H1 (cell line): Measurements from ENCODE around the gene ACSL3.

Source experiments
- CEBPB ChIP-seq: IDR thresholded peaks from 2 replicates; pipeline ENCODE4 v1.6.1; 2012; ENCODE audit warnings: low read depth, low read length
- EZH2 ChIP-seq: fragments of 200-600 bp; sonication (generic); IDR thresholded peaks from 2 replicates; pipeline ENCODE4 v1.7.1; 2012; ENCODE audit warnings: low read depth, mild to moderate bottlenecking, moderate library complexity, low read length, inconsistent platforms; ENCODE audit not compliant: severe bottlenecking
- GTF2F1 ChIP-seq: IDR thresholded peaks from 2 replicates; pipeline ENCODE4 v1.6.1; 2012; ENCODE audit warnings: low read depth, low read length, improper control_type of control experiment, borderline replicate concordance
- KDM5A ChIP-seq: fragments of 200-600 bp; IDR thresholded peaks from 2 replicates; pipeline ENCODE4 v1.7.1; 2012; ENCODE audit warnings: mild to moderate bottlenecking, low read length, inconsistent platforms, mixed read lengths
- MAFK ChIP-seq: IDR thresholded peaks from 2 replicates; pipeline ENCODE4 v1.6.1; 2012; ENCODE audit warnings: low read depth, mild to moderate bottlenecking, improper control_type of control experiment, low read length
- POLR2A ChIP-seq, 2 experiments: IDR thresholded peaks; 1 replicate in 1 of 2; 2 replicates in 1 of 2; pipeline ENCODE4 v1.6.1; 2011; ENCODE audit warnings: low read depth in 2 of 2, low read length in 2 of 2, mild to moderate bottlenecking in 2 of 2; ENCODE audit errors: control extremely low read depth in 1 of 2
- POLR2AphosphoS5 ChIP-seq: IDR thresholded peaks from 2 replicates; pipeline ENCODE4 v1.6.1; 2011; ENCODE audit warnings: low read depth, low read length
- TF ChIP-seq, protein P1 (sequence below), 3 experiments: IDR thresholded peaks; 1 replicate in 2 of 3; 2 replicates in 1 of 3; pipeline versions ENCODE4 v1.5.1 to v1.6.1; 2011; ENCODE audit warnings: low read length in 3 of 3, mild to moderate bottlenecking in 3 of 3, inconsistent platforms in 2 of 3, low read depth in 1 of 3, moderate library complexity in 1 of 3; ENCODE audit not compliant: insufficient read depth in 1 of 3; ENCODE audit errors: control extremely low read depth in 1 of 3
- TF ChIP-seq, protein P2 (sequence below): IDR thresholded peaks from 2 replicates; pipeline ENCODE4 v1.6.1; 2011; ENCODE audit warnings: low read length, improper control_type of control experiment

DNA sequence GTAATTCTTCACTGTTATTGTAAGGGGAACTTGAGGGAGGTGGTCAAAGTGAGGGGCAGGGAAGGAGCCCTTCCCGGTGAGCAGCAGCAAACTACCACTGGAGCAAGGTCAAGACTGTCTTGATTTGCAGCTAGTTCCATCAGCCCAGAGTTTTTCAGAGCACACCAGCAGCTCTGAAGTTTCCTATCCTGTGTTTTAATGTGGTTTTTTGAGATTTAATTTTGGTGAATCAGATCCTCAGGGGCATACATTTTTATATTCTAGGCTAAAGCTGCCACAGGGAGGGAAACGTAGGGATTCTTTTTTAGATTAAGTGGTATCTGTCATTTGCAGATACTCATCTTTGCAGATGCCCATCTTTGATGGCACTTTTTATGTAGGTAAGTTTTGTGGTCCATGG lies 124.1 kb downstream of the ACSL3 start:
- TF ChIP-seq, protein P1, sequence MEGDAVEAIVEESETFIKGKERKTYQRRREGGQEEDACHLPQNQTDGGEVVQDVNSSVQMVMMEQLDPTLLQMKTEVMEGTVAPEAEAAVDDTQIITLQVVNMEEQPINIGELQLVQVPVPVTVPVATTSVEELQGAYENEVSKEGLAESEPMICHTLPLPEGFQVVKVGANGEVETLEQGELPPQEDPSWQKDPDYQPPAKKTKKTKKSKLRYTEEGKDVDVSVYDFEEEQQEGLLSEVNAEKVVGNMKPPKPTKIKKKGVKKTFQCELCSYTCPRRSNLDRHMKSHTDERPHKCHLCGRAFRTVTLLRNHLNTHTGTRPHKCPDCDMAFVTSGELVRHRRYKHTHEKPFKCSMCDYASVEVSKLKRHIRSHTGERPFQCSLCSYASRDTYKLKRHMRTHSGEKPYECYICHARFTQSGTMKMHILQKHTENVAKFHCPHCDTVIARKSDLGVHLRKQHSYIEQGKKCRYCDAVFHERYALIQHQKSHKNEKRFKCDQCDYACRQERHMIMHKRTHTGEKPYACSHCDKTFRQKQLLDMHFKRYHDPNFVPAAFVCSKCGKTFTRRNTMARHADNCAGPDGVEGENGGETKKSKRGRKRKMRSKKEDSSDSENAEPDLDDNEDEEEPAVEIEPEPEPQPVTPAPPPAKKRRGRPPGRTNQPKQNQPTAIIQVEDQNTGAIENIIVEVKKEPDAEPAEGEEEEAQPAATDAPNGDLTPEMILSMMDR (IDR thresholded peaks at IDR 0.05; ENCODE audit: control extremely low read depth in 1 of 3, insufficient read depth in 1 of 3, low read depth in 1 of 3, low read length in 3 of 3): no peak
- TF ChIP-seq EZH2: no peak
- TF ChIP-seq KDM5A: no peak
- TF ChIP-seq GTF2F1: no peak
- no peak for TF ChIP-seq MAFK
- TF ChIP-seq POLR2A (IDR thresholded peaks at IDR 0.05; ENCODE audit: control extremely low read depth in 1 of 2, low read depth in 2 of 2, low read length in 2 of 2): no peak
- TF ChIP-seq, protein P2, sequence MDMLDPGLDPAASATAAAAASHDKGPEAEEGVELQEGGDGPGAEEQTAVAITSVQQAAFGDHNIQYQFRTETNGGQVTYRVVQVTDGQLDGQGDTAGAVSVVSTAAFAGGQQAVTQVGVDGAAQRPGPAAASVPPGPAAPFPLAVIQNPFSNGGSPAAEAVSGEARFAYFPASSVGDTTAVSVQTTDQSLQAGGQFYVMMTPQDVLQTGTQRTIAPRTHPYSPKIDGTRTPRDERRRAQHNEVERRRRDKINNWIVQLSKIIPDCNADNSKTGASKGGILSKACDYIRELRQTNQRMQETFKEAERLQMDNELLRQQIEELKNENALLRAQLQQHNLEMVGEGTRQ: no peak
- no peak for TF ChIP-seq CEBPB
- TF ChIP-seq POLR2AphosphoS5: no peak
